ENCODE results near the gene CSTB.

CSTB gene

DNA sequence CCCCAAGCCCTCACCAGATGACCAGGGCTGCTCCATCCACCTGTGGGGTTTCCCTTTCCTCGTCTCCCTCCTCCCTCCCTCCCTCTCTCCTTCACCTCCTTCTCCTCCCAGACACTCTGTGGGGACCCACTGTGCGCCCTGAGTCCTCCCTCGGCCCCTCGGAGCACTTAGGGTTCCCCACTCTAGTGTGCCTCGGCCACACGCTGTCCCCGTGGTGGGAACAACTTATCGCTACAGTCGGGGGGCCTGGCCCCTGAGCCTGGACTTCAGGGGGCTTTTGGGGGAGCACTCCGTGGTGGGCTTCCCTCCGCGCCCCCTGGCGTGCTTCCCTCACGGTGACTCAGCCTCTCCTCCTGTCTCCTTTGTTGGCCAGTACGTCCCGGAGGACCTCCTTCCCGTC, 27.5 kb downstream of the CSTB start:
- DNase-seq (ENCODE audit: low spot score), result no peak
- Histone ChIP-seq H3K4me3 (ENCODE audit: severe bottlenecking) (no peak overlapping the region), H3K4me1 (ENCODE audit: insufficient read depth, poor library complexity, severe bottlenecking) (no peaks in the 10 kb centered on the region), H3K9me3 (ENCODE audit: severe bottlenecking) (no peaks in the 10 kb centered on the region), H3K36me3 (ENCODE audit: low read depth) (peaks cover 100% of the 10 kb centered on the region), H3K27me3 (ENCODE audit: insufficient read depth, poor library complexity, severe bottlenecking) (no peaks in the 10 kb centered on the region), H3K27ac (ENCODE audit: poor library complexity, severe bottlenecking) (no peak overlapping the region)
- no peak for ATAC-seq (ENCODE audit: low read depth)
- TF ChIP-seq, protein P1, sequence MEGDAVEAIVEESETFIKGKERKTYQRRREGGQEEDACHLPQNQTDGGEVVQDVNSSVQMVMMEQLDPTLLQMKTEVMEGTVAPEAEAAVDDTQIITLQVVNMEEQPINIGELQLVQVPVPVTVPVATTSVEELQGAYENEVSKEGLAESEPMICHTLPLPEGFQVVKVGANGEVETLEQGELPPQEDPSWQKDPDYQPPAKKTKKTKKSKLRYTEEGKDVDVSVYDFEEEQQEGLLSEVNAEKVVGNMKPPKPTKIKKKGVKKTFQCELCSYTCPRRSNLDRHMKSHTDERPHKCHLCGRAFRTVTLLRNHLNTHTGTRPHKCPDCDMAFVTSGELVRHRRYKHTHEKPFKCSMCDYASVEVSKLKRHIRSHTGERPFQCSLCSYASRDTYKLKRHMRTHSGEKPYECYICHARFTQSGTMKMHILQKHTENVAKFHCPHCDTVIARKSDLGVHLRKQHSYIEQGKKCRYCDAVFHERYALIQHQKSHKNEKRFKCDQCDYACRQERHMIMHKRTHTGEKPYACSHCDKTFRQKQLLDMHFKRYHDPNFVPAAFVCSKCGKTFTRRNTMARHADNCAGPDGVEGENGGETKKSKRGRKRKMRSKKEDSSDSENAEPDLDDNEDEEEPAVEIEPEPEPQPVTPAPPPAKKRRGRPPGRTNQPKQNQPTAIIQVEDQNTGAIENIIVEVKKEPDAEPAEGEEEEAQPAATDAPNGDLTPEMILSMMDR (IDR thresholded peaks at IDR 0.05; ENCODE audit: poor library complexity, severe bottlenecking), result no peak

DNA sequence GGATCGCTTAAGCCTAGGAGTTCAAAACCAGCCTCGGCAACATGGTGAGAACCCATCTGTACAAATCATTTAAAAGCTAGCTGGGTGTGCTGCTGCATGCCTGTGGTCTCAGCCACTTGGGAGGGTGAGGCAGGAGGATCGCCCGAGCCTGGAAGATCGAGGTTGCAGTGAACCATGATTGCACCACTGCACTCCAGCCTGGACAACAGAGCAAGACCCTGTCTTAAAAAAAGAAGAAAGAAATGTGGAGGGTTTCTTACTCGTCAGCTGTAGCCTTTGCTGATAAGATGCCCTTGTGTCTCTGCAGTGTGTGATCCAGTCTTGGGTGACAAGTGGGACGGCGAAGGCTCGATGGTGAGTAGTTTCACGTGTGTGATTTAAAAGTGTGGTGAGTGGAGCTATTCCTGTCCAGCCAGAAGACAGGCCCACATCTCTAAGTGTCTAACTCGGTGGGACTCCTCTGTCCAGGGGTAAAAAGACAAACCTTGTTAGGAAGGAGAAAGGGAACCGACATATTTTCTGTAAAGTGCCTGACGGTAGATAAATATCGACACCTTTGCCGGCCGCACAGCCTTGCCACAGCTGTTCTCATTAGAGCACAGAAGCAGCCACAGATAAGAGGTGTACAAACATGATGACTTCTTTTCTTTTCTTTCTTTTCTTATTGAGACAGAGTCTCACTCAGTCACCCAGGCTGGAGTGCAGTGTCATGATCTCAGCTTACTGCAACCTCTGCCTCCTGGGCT, 30.2 kb downstream of the CSTB start:
- ATAC-seq (ENCODE audit: low read depth) (no peak), DNase-seq (ENCODE audit: low spot score) (no peak)
- peaks cover 88% of the 10 kb centered on the region for H3K36me3 ChIP-seq (ENCODE audit: low read depth)
- no peaks in the 10 kb centered on the region for H3K27me3 ChIP-seq (ENCODE audit: insufficient read depth, poor library complexity, severe bottlenecking)
- H3K27ac ChIP-seq (ENCODE audit: poor library complexity, severe bottlenecking), result no peak overlapping the region
- H3K4me3 ChIP-seq (ENCODE audit: severe bottlenecking), result no peak overlapping the region
- no peaks in the 10 kb centered on the region for H3K9me3 ChIP-seq (ENCODE audit: severe bottlenecking)
- TF ChIP-seq, protein P1 (IDR thresholded peaks at IDR 0.05; ENCODE audit: poor library complexity, severe bottlenecking), result no peak
- no peaks in the 10 kb centered on the region for H3K4me1 ChIP-seq (ENCODE audit: insufficient read depth, poor library complexity, severe bottlenecking)

DNA sequence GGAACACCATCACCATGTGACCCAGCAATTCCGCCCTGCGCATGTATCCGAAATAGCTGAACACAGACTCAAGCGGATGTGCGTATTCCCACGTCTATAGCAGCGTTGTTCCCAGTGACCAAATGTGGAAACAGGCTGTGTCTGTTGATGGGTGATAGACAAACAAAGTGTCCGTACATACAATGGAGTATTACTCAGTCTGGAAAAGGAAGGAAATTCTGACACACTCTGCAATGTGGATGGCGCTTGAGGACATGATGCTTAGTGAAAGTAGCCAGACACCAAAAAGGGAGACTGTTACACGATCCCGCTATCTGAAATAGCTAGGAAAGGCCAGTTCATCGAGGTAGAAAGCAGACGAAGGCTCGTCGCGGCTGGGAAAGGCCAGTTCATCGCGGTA, 31.4 kb downstream of the CSTB start:
- TF ChIP-seq, protein P1 (IDR thresholded peaks at IDR 0.05; ENCODE audit: poor library complexity, severe bottlenecking), result no peak
- H3K27ac ChIP-seq (ENCODE audit: poor library complexity, severe bottlenecking), result no peak overlapping the region
- DNase-seq (ENCODE audit: low spot score) (no peak), ATAC-seq (ENCODE audit: low read depth) (no peak)
- no peaks in the 10 kb centered on the region for H3K4me1 ChIP-seq (ENCODE audit: insufficient read depth, poor library complexity, severe bottlenecking)
- no peaks in the 10 kb centered on the region for H3K9me3 ChIP-seq (ENCODE audit: severe bottlenecking)
- H3K36me3 ChIP-seq (ENCODE audit: low read depth), result peaks cover 83% of the 10 kb centered on the region
- no peak overlapping the region for H3K4me3 ChIP-seq (ENCODE audit: severe bottlenecking)
- no peaks in the 10 kb centered on the region for H3K27me3 ChIP-seq (ENCODE audit: insufficient read depth, poor library complexity, severe bottlenecking)

DNA sequence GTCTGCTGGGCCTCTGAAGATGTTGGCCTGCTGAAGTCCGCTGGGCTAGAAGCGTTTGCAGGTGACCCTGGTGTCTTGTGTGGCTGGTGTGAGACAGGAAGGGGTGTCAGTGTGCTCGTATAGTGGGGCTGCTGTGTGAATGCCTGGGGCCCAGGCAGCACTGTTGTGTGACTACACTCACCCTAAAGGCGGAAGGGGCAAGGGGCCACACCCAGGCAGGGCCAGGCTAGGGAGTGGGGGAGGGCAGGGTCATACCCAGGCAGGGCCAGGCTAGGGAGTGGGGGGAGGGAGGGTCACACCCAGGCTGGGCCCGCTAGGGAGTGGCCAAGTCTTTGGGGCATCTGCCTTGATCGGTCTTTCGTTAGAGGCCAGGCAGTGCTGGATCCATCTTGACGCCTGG, 32.2 kb downstream of the CSTB start:
- Histone ChIP-seq H3K4me3 (ENCODE audit: severe bottlenecking) (no peak overlapping the region), H3K4me1 (ENCODE audit: insufficient read depth, poor library complexity, severe bottlenecking) (peaks cover 3% of the 10 kb centered on the region), H3K36me3 (ENCODE audit: low read depth) (peaks cover 80% of the 10 kb centered on the region), H3K27me3 (ENCODE audit: insufficient read depth, poor library complexity, severe bottlenecking) (no peaks in the 10 kb centered on the region), H3K9me3 (ENCODE audit: severe bottlenecking) (no peaks in the 10 kb centered on the region), H3K27ac (ENCODE audit: poor library complexity, severe bottlenecking) (no peak overlapping the region)
- no peak for ATAC-seq (ENCODE audit: low read depth)
- TF ChIP-seq, protein P1 (IDR thresholded peaks at IDR 0.05; ENCODE audit: poor library complexity, severe bottlenecking), result no peak
- no peak for DNase-seq (ENCODE audit: low spot score)

DNA sequence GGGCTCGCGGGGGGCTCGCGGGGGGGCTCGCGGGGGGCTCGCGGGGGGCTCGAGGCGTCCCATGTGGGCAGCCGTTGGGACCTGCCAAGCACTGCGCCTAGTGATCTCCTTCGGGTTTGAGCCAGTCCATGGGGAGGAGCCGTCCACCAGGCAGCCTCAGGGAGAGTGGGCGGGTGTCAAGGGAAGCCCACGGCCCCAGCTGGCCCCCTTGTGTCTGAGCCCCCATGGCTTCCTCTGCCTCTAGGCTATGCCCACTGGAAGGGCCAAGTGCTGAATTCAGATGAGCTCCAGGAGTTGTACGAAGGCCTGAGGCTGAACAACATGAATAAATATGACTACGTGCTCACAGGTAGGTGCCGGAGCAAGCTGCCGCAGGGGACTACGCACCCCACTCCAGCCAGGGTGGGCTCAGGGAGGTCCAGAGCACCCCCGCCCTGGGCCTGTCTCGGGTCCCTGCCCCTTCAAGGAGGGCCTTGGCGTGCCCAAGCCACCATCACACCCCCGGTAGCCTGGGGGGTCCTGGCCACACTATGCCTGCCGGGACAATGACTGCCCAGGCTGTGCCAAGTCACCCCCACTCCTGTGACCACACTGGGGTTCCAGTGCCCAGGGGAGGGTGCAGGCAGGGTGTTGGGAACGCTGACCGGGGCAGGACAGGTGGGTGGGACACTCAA, 34.5 kb downstream of the CSTB start:
- no peaks in the 10 kb centered on the region for H3K9me3 ChIP-seq (ENCODE audit: severe bottlenecking)
- no peak for DNase-seq (ENCODE audit: low spot score)
- H3K27me3 ChIP-seq (ENCODE audit: insufficient read depth, poor library complexity, severe bottlenecking), result no peaks in the 10 kb centered on the region
- no peak overlapping the region for H3K27ac ChIP-seq (ENCODE audit: poor library complexity, severe bottlenecking)
- peaks cover 3% of the 10 kb centered on the region for H3K4me1 ChIP-seq (ENCODE audit: insufficient read depth, poor library complexity, severe bottlenecking)
- peaks cover 78% of the 10 kb centered on the region for H3K36me3 ChIP-seq (ENCODE audit: low read depth)
- TF ChIP-seq, protein P1 (IDR thresholded peaks at IDR 0.05; ENCODE audit: poor library complexity, severe bottlenecking), result no peak
- no peak overlapping the region for H3K4me3 ChIP-seq (ENCODE audit: severe bottlenecking)
- ATAC-seq (ENCODE audit: low read depth), result no peak

Measured in RWPE2 (cell line).